H1 (cell line): ENCODE data around the gene INHA. TPM values are rescaled to one million over a fixed set of nuclear protein-coding genes. Genes with fewer than 3 reads are reported as not detected.

Experiments
- microRNA-seq, 2 experiments: library from miRNA; unstranded; fragments of <30 nt; microRNA quantifications; one replicate each; pipeline versions ENCODE4 to v1.2.0, GENCODE V29; 2016 to 2020; ENCODE audit warnings: borderline microRNAs expressed in 2 of 2, borderline number of aligned reads in 2 of 2, borderline replicate concordance in 1 of 2
- polyA plus RNA-seq, 7 experiments: library from polyadenylated mRNA; depleted of rRNA in 3 of 7; stranded (reverse) in 5 of 7; unstranded in 2 of 7; fragments of >200 nt in 5 of 7; fragments of 200-250 nt in 2 of 7; gene quantifications; 1 replicate in 5 of 7; 2 replicates in 1 of 7; 4 replicates in 1 of 7; pipeline versions ENCODE4 v1.2.1 to v1.2.3, GENCODE V29; 2011 to 2013; ENCODE audit warnings: missing spikeins in 2 of 7, mixed read lengths in 2 of 7
- small RNA-seq: library from polyadenylated mRNA; stranded (forward); fragments of <200 nt; extraction: miRNeasy Mini kit (QIAGEN cat#:217004); gene quantifications from one replicate; pipeline ENCODE3, GENCODE V24; 2013; ENCODE audit not compliant: insufficient read depth
- total RNA-seq: library from RNA; stranded (reverse); fragmentation: NEBNext Ultra II Directional; extraction: Animal tissue kit (Norgen Biotek cat#: 25700); gene quantifications from 2 replicates; pipeline ENCODE4 v1.2.1, GENCODE V29; 2021

The INHA gene
- total and polyA plus RNA-seq, 2 of the 8 experiments (the other 6 are each of a cell fraction or from before 2014, with no cell fraction given) = 0.65 to 2.7 TPM

Small RNAs within 50 kb of the gene (microRNA-seq; reads per million reads assigned to microRNA genes)
- gene MIR3132 = 0 to 0.61 reads per million in 2 experiments

Small RNAs within 50 kb of the gene (small RNA-seq; reads per million reads assigned to genes)
- gene MIR3132 (1.0 reads per million), gene RN7SKP213 (not detected)

Other genes starting within 250 kb of the INHA start
- gene RESP18, start 239.6 kb upstream of the INHA start, total RNA-seq = not detected in 2 replicates
- 0.11 TPM in 1 of 2 replicates, not detected in the other for gene RESP18, start 239.6 kb upstream of the INHA start, polyA plus RNA-seq (2011; rRNA removed)
- gene DNPEP, start 184.4 kb upstream of the INHA start, total RNA-seq = 59.8 and 64.2 TPM in 2 replicates
- gene DNPEP, start 184.4 kb upstream of the INHA start, polyA plus RNA-seq (2011; rRNA removed) = 109 and 142 TPM in 2 replicates
- 1.5 and 1.8 TPM in 2 replicates for gene DES, start 153.9 kb upstream of the INHA start, total RNA-seq
- 3.8 and 4.3 TPM in 2 replicates for gene DES, start 153.9 kb upstream of the INHA start, polyA plus RNA-seq (2011; rRNA removed)
- 32.0 and 36.7 TPM in 2 replicates for gene SPEG, start 137.5 kb upstream of the INHA start, total RNA-seq
- gene SPEG, start 137.5 kb upstream of the INHA start, polyA plus RNA-seq (2011; rRNA removed) = 19.9 and 37.1 TPM in 2 replicates
- gene GMPPA, start 73.4 kb upstream of the INHA start, total RNA-seq = 34.3 and 35.3 TPM in 2 replicates
- gene GMPPA, start 73.4 kb upstream of the INHA start, polyA plus RNA-seq (2011; rRNA removed) = 98.8 and 101 TPM in 2 replicates
- 0.19 and 0.22 TPM in 2 replicates for gene ASIC4, start 57.8 kb upstream of the INHA start, total RNA-seq
- gene ASIC4, start 57.8 kb upstream of the INHA start, polyA plus RNA-seq (2011; rRNA removed) = 0.12 and 0.30 TPM in 2 replicates
- 62.9 and 68.1 TPM in 2 replicates for gene CHPF, start 28.5 kb upstream of the INHA start, total RNA-seq
- gene CHPF, start 28.5 kb upstream of the INHA start, polyA plus RNA-seq (2011; rRNA removed) = 67.3 and 103 TPM in 2 replicates
- gene TMEM198, start 28.3 kb upstream of the INHA start, total RNA-seq = 10.2 and 11.0 TPM in 2 replicates
- 10.4 and 15.4 TPM in 2 replicates for gene TMEM198, start 28.3 kb upstream of the INHA start, polyA plus RNA-seq (2011; rRNA removed)
- 127 and 135 TPM in 2 replicates for gene OBSL1, start 771 bp upstream of the INHA start, total RNA-seq
- gene OBSL1, start 771 bp upstream of the INHA start, polyA plus RNA-seq (2011; rRNA removed) = 116 and 205 TPM in 2 replicates
- 24.1 and 29.6 TPM in 2 replicates for gene STK11IP, start 25.5 kb downstream of the INHA start, total RNA-seq
- 18.5 and 26.5 TPM in 2 replicates for gene STK11IP, start 25.5 kb downstream of the INHA start, polyA plus RNA-seq (2011; rRNA removed)
- gene SLC4A3, start 55.3 kb downstream of the INHA start, total RNA-seq = 6.5 and 7.4 TPM in 2 replicates
- 4.8 and 8.2 TPM in 2 replicates for gene SLC4A3, start 55.3 kb downstream of the INHA start, polyA plus RNA-seq (2011; rRNA removed)